ENCODE results near the gene AKAP13. TPM values are rescaled to one million over a fixed set of nuclear protein-coding genes. Genes with fewer than 3 reads are reported as not detected.

Gene AKAP13
- total RNA-seq, 3 donors from 2014 or later: 198 to 331 (median 259) TPM

GRCh38 chr15:85749261-85750151 is 369.1 kb downstream of the AKAP13 start:
- Histone ChIP-seq H3K9me3 (no peaks in the 10 kb centered on the region), H3K4me3 (peak overlapping the region; percentile 19 to 57 (median 34)), H3K4me1 (peaks cover 17 to 23% of the 10 kb centered on the region in 2 donors), H3K27ac (peak overlapping the region; percentile 76 to 93), H3K36me3 (peaks cover 9% of the 10 kb centered on the region), H3K27me3 (no peaks in the 10 kb centered on the region)
- intact Hi-C loops (cut with DNase I; ENCODE audit: low total_unique reads): no loop called here
- DNase-seq (ENCODE audit: low spot score in 2 of 2): peak; percentile 28 to 51
- TF ChIP-seq CTCF (IDR thresholded peaks at IDR 0.05) (no peak), POLR2AphosphoS5 (IDR thresholded peaks at IDR 0.05) (no peak), POLR2A (IDR thresholded peaks at IDR 0.05) (no peak)

DNA sequence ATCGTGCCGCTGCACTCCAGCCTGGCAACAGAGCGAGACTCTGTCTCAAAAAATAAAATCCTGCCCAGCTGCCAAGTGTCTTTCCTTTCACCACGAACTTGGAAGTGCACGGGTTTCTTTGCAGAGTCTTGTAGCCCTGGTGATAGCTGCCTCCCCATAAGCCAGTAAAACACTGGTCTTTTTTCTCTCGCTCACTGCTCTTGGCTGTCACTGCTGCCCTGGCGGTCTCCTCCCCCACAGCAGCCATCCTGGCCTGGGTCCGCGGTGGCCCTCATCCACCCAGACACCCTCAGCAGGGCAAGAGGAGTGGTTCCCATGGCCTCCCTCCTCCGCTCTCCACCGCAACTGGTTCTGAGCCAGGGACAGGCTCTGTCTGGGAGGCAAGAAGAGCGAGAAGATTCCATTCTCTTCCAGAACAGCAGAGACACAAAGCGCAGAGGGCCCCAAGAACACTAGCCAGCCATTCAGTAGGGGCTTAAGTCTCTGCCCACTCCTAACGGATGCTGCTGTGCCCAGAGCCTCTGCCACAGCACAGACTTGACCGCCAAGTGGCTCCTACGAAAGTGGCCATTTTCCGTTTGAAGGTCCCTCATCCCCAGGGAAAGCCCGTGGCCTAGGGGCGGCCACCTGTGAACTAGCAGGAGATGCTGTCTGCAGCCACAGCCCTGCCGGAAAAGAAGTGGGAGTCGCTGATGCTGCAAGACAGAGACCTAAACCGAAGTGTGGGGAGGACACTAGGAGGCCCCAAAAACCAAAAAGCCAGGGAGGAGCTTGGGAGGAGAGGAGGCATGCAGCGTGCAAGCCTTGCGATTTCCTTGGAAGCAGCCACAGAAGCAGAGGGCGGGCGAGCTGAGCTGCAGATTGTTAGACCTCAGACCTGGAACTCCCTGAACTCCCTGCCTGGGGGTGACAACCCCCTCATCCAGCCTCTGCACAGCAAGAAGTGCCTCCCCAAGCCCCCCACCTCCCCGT is 370.2 kb downstream of the AKAP13 start:
- peak in 1 of 3 donors; percentile 43 for TF ChIP-seq POLR2AphosphoS5 (IDR thresholded peaks at IDR 0.05)
- peak in 1 of 3 donors; percentile 13 for TF ChIP-seq CTCF (IDR thresholded peaks at IDR 0.05)
- no peak for TF ChIP-seq POLR2A (IDR thresholded peaks at IDR 0.05)
- intact Hi-C loops (cut with DNase I; ENCODE audit: low total_unique reads): no loop called here
- peak; percentile 58 to 88 for DNase-seq (ENCODE audit: low spot score in 2 of 2)
- Histone ChIP-seq H3K36me3 (peaks cover under 1% of the 10 kb centered on the region), H3K4me1 (peaks cover 17 to 23% of the 10 kb centered on the region in 2 donors), H3K27me3 (no peaks in the 10 kb centered on the region), H3K27ac (peak overlapping the region; percentile 76 to 93), H3K9me3 (no peaks in the 10 kb centered on the region), H3K4me3 (peak overlapping the region; percentile 19 to 57 (median 34))

- Histone ChIP-seq H3K9me3 (no peaks in the 10 kb centered on the region), H3K27ac (peak overlapping the region; percentile 76 to 93), H3K36me3 (no peaks in the 10 kb centered on the region), H3K27me3 (no peaks in the 10 kb centered on the region), H3K4me3 (peak overlapping the region in 1 of 3 donors; percentile 57), H3K4me1 (peaks cover 17 to 23% of the 10 kb centered on the region in 2 donors)
- intact Hi-C loops (cut with DNase I; ENCODE audit: low total_unique reads): no loop called here
- TF ChIP-seq POLR2A (IDR thresholded peaks at IDR 0.05) (no peak), POLR2AphosphoS5 (IDR thresholded peaks at IDR 0.05) (no peak), CTCF (IDR thresholded peaks at IDR 0.05) (no peak)
- peak in 1 of 2 donors; percentile 25 for DNase-seq (ENCODE audit: low spot score in 2 of 2)
Observed at GRCh38 chr15:85751291-85752123, 371.1 kb downstream of the AKAP13 start.

DNA sequence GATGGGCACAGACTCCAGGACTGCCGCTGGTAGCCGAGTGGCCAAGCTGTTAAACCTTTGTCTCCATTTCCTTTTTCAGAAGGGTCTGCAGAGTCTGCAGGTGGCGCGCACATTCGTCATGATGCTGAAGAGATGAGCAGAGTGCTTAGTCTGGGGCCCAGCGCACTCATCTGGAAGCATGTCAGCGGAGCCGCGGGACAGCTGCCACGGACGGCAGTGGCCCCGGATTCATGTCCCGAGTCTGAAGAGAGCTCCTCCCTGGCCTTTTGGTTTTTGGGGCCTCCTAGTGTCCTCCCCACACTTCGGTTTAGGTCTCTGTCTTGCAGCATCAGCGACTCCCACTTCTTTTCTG is 371.7 kb downstream of the AKAP13 start:
- H3K4me3 ChIP-seq: no peak overlapping the region
- peak overlapping the region; percentile 76 to 93 for H3K27ac ChIP-seq
- intact Hi-C loops (cut with DNase I; ENCODE audit: low total_unique reads): no loop called here
- no peak for DNase-seq (ENCODE audit: low spot score in 2 of 2)
- H3K4me1 ChIP-seq: peaks cover 17 to 23% of the 10 kb centered on the region in 2 donors
- no peaks in the 10 kb centered on the region for H3K27me3 ChIP-seq
- H3K36me3 ChIP-seq: no peaks in the 10 kb centered on the region
- H3K9me3 ChIP-seq: no peaks in the 10 kb centered on the region
- TF ChIP-seq CTCF (IDR thresholded peaks at IDR 0.05) (no peak), POLR2A (IDR thresholded peaks at IDR 0.05) (no peak), POLR2AphosphoS5 (IDR thresholded peaks at IDR 0.05) (no peak)

Data from breast epithelium (tissue), 4 donors.